Upper lobe of left lung (tissue), 6 donors: ENCODE measurements around the gene TUBD1. TPM values are rescaled to one million over a fixed set of nuclear protein-coding genes. Genes with fewer than 3 reads are reported as not detected.
"Not testable (repeated sequence)": the region's sequence is repeated elsewhere in the genome, so short reads cannot be mapped to it uniquely, and the experiment has no call there.

Experiments used
- ATAC-seq, 2 donors: fragments of 200-7000 bp; cut with Tn5 transposase; one replicate each; pipeline ENCODE4 v1.9.1; 2022; ENCODE audit warnings: mild to moderate bottlenecking in 2 of 2, moderate library complexity in 2 of 2; ENCODE audit not compliant: low FRiP score in 2 of 2
- DNase-seq, 2 donors: peaks; one replicate each; pipeline ENCODE4 v3.0.0-alpha.2; 2019 to 2020
- H3K27ac ChIP-seq, 4 donors: fragments of 200-600 bp; sonication (generic); one replicate each; pipeline ENCODE4 v1.5.1; 2016 to 2019
- H3K27me3 ChIP-seq, 4 donors: fragments of 200-600 bp; sonication (generic); one replicate each; pipeline ENCODE4 v1.5.1; 2017 to 2019
- H3K36me3 ChIP-seq, 4 donors: fragments of 200-600 bp; sonication (generic); one replicate each; pipeline ENCODE4 v1.5.1; 2016 to 2019
- H3K4me1 ChIP-seq, 4 donors: fragments of 200-600 bp; sonication (generic); one replicate each; pipeline ENCODE4 v1.5.1; 2018 to 2019
- H3K4me3 ChIP-seq, 4 donors: fragments of 200-600 bp; sonication (generic); one replicate each; pipeline ENCODE4 v1.5.1; 2017 to 2019; ENCODE audit warnings: mild to moderate bottlenecking in 2 of 4, moderate library complexity in 1 of 4
- H3K9me3 ChIP-seq, 4 donors: fragments of 200-600 bp; sonication (generic); one replicate each; pipeline ENCODE4 v1.5.1; 2018 to 2019
- EP300 ChIP-seq, 4 donors: sonication (generic); formaldehyde crosslinking; IDR thresholded peaks; one replicate each; pipeline ENCODE4 v1.5.1; 2017; ENCODE audit warnings: antibody characterized with exemption in 4 of 4, control low read depth in 2 of 4
- POLR2A ChIP-seq, 4 donors: fragments of 450-650 bp; IDR thresholded peaks; one replicate each; pipeline ENCODE4 v1.5.1; 2016 to 2017; ENCODE audit warnings: antibody characterized with exemption in 4 of 4, mild to moderate bottlenecking in 2 of 4
- POLR2AphosphoS5 ChIP-seq, 2 donors: sonication (generic); formaldehyde crosslinking; IDR thresholded peaks; one replicate each; pipeline ENCODE4 v1.5.1; 2017; ENCODE audit warnings: antibody characterized with exemption in 2 of 2
- WGBS, 2 donors: methylation state at CpG; one replicate each; pipeline ENCODE4 v1.1.5; 2017 to 2018; 5-methylcytosine and 5-hydroxymethylcytosine counted together
- total RNA-seq, 6 donors: library from RNA; depleted of rRNA in 4 of 6; stranded (reverse); fragments of >200 nt in 4 of 6; gene quantifications; one replicate each; pipeline versions ENCODE4 v1.1.0 to v1.2.1, GENCODE V29; 2016 to 2021
- TF ChIP-seq, protein P1 (sequence below), 6 experiments: fragments of 450-650 bp in 4 of 6; fragments of 200-600 bp in 2 of 6; sonication (generic) in 2 of 6; IDR thresholded peaks; one replicate each; pipeline ENCODE4 v1.5.1; 2016 to 2019; ENCODE audit warnings: antibody characterized with exemption in 6 of 6
- donor health status: DM: no; HTN: no; CAD: no; lungs with moderate emphysema.
- donor health status: DM: no; HTN: yes; CAD: no; lungs with severe emphysema.

Gene TUBD1
- total RNA-seq, 6 donors from 2014 or later: 3.1 to 52.4 (median 7.6) TPM

DNA sequence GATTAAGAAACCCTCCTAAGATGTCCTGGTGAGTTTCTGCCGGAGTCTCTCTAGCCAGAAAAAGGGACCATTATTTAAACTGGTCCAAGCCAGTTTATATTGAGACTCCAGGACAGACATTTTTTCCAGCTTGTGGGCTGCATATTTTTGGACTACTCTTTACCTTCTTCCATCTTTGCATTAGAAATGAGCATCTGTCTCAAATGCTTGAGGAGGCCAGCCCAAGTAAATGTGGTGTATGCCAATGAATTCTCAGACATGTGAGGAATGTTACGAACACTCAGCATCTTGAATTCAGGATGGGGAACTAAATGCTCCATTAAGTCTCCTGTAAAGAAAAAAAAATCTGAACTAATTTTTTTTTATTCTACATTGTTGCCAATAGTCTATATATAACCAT, 18.4 kb downstream of the TUBD1 start:
- Histone ChIP-seq H3K36me3 (peaks cover 6 to 65% (median 24%) of the 10 kb centered on the region in 4 donors), H3K27me3 (no peaks in the 10 kb centered on the region), H3K27ac (no peak overlapping the region), H3K9me3 (no peaks in the 10 kb centered on the region), H3K4me1 (peaks cover 0 to 2% (median 0%) of the 10 kb centered on the region in 4 donors), H3K4me3 (no peak overlapping the region)
- no peak for ATAC-seq
- WGBS, 2 donors: 85 to 92% methylated on average over 2 of the region's 2 CpGs
- TF ChIP-seq, protein P1, sequence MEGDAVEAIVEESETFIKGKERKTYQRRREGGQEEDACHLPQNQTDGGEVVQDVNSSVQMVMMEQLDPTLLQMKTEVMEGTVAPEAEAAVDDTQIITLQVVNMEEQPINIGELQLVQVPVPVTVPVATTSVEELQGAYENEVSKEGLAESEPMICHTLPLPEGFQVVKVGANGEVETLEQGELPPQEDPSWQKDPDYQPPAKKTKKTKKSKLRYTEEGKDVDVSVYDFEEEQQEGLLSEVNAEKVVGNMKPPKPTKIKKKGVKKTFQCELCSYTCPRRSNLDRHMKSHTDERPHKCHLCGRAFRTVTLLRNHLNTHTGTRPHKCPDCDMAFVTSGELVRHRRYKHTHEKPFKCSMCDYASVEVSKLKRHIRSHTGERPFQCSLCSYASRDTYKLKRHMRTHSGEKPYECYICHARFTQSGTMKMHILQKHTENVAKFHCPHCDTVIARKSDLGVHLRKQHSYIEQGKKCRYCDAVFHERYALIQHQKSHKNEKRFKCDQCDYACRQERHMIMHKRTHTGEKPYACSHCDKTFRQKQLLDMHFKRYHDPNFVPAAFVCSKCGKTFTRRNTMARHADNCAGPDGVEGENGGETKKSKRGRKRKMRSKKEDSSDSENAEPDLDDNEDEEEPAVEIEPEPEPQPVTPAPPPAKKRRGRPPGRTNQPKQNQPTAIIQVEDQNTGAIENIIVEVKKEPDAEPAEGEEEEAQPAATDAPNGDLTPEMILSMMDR (IDR thresholded peaks at IDR 0.05): no peak
- TF ChIP-seq POLR2A (IDR thresholded peaks at IDR 0.05): no peak
- no peak for TF ChIP-seq EP300 (IDR thresholded peaks at IDR 0.05)
- no peak for TF ChIP-seq POLR2AphosphoS5 (IDR thresholded peaks at IDR 0.05)
- no peak for DNase-seq

DNA sequence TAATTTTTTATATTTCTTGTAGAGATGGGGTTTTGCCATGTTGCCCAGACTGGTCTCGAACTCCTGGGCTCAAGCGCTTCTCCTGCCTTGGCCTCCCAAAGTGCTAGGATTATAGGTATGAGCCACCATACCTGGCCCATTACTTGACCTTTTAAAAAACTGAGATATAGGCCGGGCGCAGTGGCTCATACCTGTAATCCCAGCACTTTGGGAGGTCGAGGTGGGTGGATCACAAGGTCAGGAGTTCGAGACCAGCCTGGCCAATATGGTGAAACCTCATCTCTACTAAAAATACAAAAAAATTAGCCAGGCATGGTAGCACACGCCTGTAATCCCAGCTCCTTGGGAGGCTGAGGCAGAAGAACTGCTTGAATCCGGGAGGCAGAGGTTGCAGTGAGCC, 19.3 kb downstream of the TUBD1 start:
- ATAC-seq, DNase-seq, H3K4me1 ChIP-seq, H3K27me3 ChIP-seq, H3K27ac ChIP-seq, H3K9me3 ChIP-seq, H3K4me3 ChIP-seq: not testable (repeated sequence)
- H3K36me3 ChIP-seq: peaks cover 6 to 57% (median 24%) of the 10 kb centered on the region in 4 donors
- WGBS, 2 donors: 95 to 96% methylated on average over 8 of the region's 8 CpGs

DNA sequence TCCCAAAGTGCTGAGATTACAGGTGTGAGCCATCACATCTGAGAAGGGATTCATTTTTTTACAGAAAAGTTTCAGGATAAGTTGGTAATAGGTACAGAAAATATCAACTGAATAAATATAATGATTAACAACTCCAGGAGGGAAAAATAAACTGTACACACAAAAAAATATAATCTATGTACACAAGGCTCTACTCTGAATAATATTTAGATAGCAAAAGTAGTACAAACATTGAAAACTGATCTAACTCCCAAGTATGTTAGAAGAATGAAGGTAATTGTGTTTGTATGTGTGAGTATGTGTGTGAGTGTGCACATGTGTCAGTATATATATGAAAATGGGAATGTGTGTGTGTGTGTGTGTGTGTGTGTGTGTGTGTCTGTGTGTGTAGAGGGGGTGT, 20.4 kb downstream of the TUBD1 start:
- no peak overlapping the region for H3K27ac ChIP-seq
- H3K36me3 ChIP-seq: peaks cover 3 to 47% (median 18%) of the 10 kb centered on the region in 4 donors
- no peaks in the 10 kb centered on the region for H3K27me3 ChIP-seq
- no peak for TF ChIP-seq POLR2AphosphoS5 (IDR thresholded peaks at IDR 0.05)
- TF ChIP-seq EP300 (IDR thresholded peaks at IDR 0.05): no peak
- TF ChIP-seq, protein P1 (IDR thresholded peaks at IDR 0.05): no peak
- no peak for TF ChIP-seq POLR2A (IDR thresholded peaks at IDR 0.05)
- no peak overlapping the region for H3K4me3 ChIP-seq
- DNase-seq: no peak
- peaks cover 0 to 5% (median 0%) of the 10 kb centered on the region in 4 donors for H3K4me1 ChIP-seq
- H3K9me3 ChIP-seq: no peaks in the 10 kb centered on the region
- ATAC-seq: no peak

DNA sequence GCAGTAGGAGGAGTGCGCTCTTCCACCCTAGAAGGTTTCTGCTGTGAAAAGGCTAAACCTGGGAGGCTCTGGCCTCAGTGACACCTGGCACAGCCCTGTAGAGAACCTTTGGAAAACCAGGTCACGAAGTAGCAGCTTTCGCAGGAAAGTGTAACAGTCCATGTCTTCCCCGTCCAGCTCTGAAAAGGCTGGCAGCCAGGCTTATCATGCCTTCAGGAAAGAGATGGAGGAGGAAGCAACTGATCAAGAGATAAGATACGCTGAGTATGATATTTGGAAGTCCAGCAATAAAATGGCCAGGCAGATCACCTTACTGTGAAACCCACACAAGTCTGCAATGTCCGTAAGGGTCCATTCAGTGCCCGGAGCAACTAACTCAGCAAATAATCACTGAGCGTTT, 22.3 kb downstream of the TUBD1 start:
- Histone ChIP-seq H3K4me1 (peaks cover 0 to 5% (median 0%) of the 10 kb centered on the region in 4 donors), H3K27me3 (no peaks in the 10 kb centered on the region), H3K4me3 (no peak overlapping the region), H3K36me3 (peaks cover 0 to 32% (median 8%) of the 10 kb centered on the region in 4 donors), H3K27ac (no peak overlapping the region), H3K9me3 (no peaks in the 10 kb centered on the region)
- 77 to 81% methylated on average over 8 of the region's 8 CpGs for WGBS, 2 donors
- DNase-seq: no peak
- TF ChIP-seq POLR2A (IDR thresholded peaks at IDR 0.05) (no peak), POLR2AphosphoS5 (IDR thresholded peaks at IDR 0.05) (no peak), EP300 (IDR thresholded peaks at IDR 0.05) (no peak)
- TF ChIP-seq, protein P1 (IDR thresholded peaks at IDR 0.05): no peak
- ATAC-seq: no peak

DNA sequence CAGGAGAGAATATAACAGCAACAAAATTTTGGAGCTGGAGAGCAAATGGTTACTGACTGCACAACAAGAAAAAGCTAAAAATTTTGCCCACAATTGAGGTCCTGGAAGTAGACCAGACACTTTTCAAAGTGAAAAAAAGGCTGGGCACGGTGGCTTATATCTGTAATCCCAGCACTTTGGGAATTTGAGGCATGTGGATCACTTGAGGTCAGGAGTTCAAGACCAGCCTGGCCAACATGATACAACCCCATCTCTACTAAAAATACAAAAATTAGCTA, 22.9 kb downstream of the TUBD1 start:
- no peak for TF ChIP-seq POLR2AphosphoS5 (IDR thresholded peaks at IDR 0.05)
- Histone ChIP-seq H3K27me3 (no peaks in the 10 kb centered on the region), H3K9me3 (no peaks in the 10 kb centered on the region), H3K4me3 (no peak overlapping the region), H3K36me3 (peaks cover 0 to 28% (median 3%) of the 10 kb centered on the region in 4 donors), H3K27ac (peak overlapping the region in 2 of 4 donors; percentile 8 to 43), H3K4me1 (peaks cover 0 to 5% (median 0%) of the 10 kb centered on the region in 4 donors)
- DNase-seq: no peak
- ATAC-seq: no peak
- 31 to 41% methylated on average over 1 of the region's 1 CpG for WGBS, 2 donors

DNA sequence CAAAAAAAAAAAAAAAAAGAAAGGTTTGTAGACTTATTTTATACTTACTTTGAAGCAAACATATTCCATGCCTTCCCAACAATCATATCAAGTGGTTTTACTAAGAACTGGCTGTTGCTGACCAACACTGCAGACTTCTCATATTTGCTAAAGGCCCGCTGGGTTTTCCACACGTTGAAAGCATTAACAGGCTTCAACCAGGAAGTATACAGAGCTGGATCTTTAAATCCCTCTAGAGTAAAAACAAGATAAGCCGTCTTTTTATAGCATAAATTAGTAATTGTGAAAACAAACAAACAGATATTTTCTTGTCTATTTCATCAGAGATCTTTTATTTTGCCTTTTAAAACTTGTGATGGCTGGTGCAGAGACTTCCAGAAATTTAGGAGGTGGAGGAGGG, 29.1 kb downstream of the TUBD1 start:
- no peak for DNase-seq
- no peaks in the 10 kb centered on the region for H3K9me3 ChIP-seq
- TF ChIP-seq EP300 (IDR thresholded peaks at IDR 0.05): no peak
- no peak for TF ChIP-seq POLR2A (IDR thresholded peaks at IDR 0.05)
- TF ChIP-seq, protein P1 (IDR thresholded peaks at IDR 0.05): no peak
- TF ChIP-seq POLR2AphosphoS5 (IDR thresholded peaks at IDR 0.05): no peak
- peaks cover 0 to 10% (median 4%) of the 10 kb centered on the region in 4 donors for H3K4me1 ChIP-seq
- H3K27ac ChIP-seq: no peak overlapping the region
- H3K27me3 ChIP-seq: no peaks in the 10 kb centered on the region
- 82 to 86% methylated on average over 3 of the region's 3 CpGs for WGBS, 2 donors
- no peak for ATAC-seq
- peaks cover 0 to 43% (median 16%) of the 10 kb centered on the region in 4 donors for H3K36me3 ChIP-seq
- H3K4me3 ChIP-seq: no peak overlapping the region
